GM12878 (cell line): Measurements from ENCODE around the gene TULP1. TPM values are rescaled to one million over a fixed set of nuclear protein-coding genes. Genes with fewer than 3 reads are reported as not detected.
A peak's percentile ranks its signal among the peaks of the same experiment; 100 is the strongest.

Experiments used
- ATAC-seq: fragments of 200-7000 bp; cut with Tn5 transposase; 3 replicates; pipeline ENCODE4 v1.9.1; 2020; ENCODE audit warnings: mild to moderate bottlenecking, moderate library complexity
- BruUV-seq: library from RNA; stranded (reverse); fragments of 400-500 nt; replicated peaks from 2 replicates; lab custom pipeline; 2021; lab: Mats Ljungman, UMichigan
- CTCF ChIA-PET: fragments of 300-600 bp; sonication (Branson Sonifier 250); formaldehyde crosslinking; extraction: SDS; loops from one replicate; lab custom pipeline; 2021; ENCODE audit warnings: inconsistent platforms; lab: Yijun Ruan, JAX
- POLR2A ChIA-PET: fragments of 350-600 bp; formaldehyde crosslinking; extraction: SDS; loops from one replicate; lab custom pipeline; 2021; ENCODE audit warnings: inconsistent platforms; lab: Charles Lee
- RAD21 ChIA-PET: fragments of 300-600 bp; sonication (Branson Sonifier 250); formaldehyde crosslinking; loops from one replicate; lab custom pipeline; 2023; ENCODE audit warnings: antibody characterized with exemption; ENCODE audit not compliant: unreplicated experiment; lab: Charles Lee
- SMC1A ChIA-PET: fragments of 300-600 bp; sonication (Branson Sonifier 250); formaldehyde crosslinking; loops from one replicate; lab custom pipeline; 2023; ENCODE audit not compliant: unreplicated experiment, uncharacterized antibody; lab: Charles Lee
- DNase-seq: peaks from one replicate; pipeline ENCODE4 v3.0.0-alpha.2; 2011; ENCODE audit warnings: low read depth, low spot score
- FAIRE-seq: peaks from 3 replicates; lab custom pipeline; 2011; peaks lifted over from hg19 to GRCh38; lab: Jason Lieb, UNC
- H2AFZ ChIP-seq: 2 replicates; pipeline ENCODE4 v1.6.0; 2011; ENCODE audit warnings: low read depth, low read length, control low read depth; ENCODE audit not compliant: control insufficient read depth
- H3K27ac ChIP-seq: 2 replicates; pipeline ENCODE4 v1.5.1; 2011; ENCODE audit warnings: control low read depth; ENCODE audit not compliant: control insufficient read depth, insufficient read depth
- H3K27me3 ChIP-seq, 2 experiments: replicated peaks in 1 of 2; 2 replicates each; pipeline versions ENCODE4 v1.6.0 to v1.6.1; 2011; ENCODE audit warnings: low read length in 1 of 2; ENCODE audit not compliant: control insufficient read depth in 2 of 2, insufficient read depth in 2 of 2
- H3K36me3 ChIP-seq, 2 experiments: 2 replicates each; pipeline ENCODE4 v1.5.1; 2011; ENCODE audit warnings: low read length in 1 of 2; ENCODE audit not compliant: control insufficient read depth in 2 of 2, insufficient read depth in 2 of 2
- H3K4me1 ChIP-seq: 2 replicates; pipeline ENCODE4 v1.6.1; 2011; ENCODE audit warnings: mild to moderate bottlenecking, low read length, moderate library complexity, mixed read lengths; ENCODE audit not compliant: control insufficient read depth, insufficient read depth
- H3K4me2 ChIP-seq: 2 replicates; pipeline ENCODE4 v1.6.0; 2011; ENCODE audit warnings: control low read depth; ENCODE audit not compliant: control insufficient read depth, insufficient read depth
- H3K4me3 ChIP-seq: fragments of 200-600 bp; sonication (generic); 2 replicates; pipeline ENCODE4 v1.5.1; 2016
- H3K79me2 ChIP-seq: 2 replicates; pipeline ENCODE4 v1.6.0; 2011; ENCODE audit warnings: low read length; ENCODE audit not compliant: control insufficient read depth, insufficient read depth
- H3K9ac ChIP-seq: 2 replicates; pipeline ENCODE4 v1.8.0; 2011; ENCODE audit warnings: low read length, control low read depth, mixed read lengths; ENCODE audit not compliant: control insufficient read depth, insufficient read depth
- H3K9me3 ChIP-seq: replicated peaks from 3 replicates; pipeline ENCODE4 v1.5.1; 2011; ENCODE audit warnings: mild to moderate bottlenecking, low read length; ENCODE audit not compliant: control insufficient read depth, insufficient read depth
- H4K20me1 ChIP-seq: 2 replicates; pipeline ENCODE4 v1.6.0; 2011; ENCODE audit not compliant: control insufficient read depth, insufficient read depth
- BCLAF1 ChIP-seq: fragments of 450-650 bp; IDR thresholded peaks from 2 replicates; pipeline ENCODE4 v1.6.1; 2017; ENCODE audit warnings: antibody characterized with exemption, mild to moderate bottlenecking, moderate library complexity
- WGBS: methylation state at CpG from one replicate; pipeline ENCODE4 v1.1.6; 2016; ENCODE audit warnings: low lambda C conversion rate; ENCODE audit not compliant: insufficient replicate concordance, insufficient coverage; ENCODE audit errors: missing lambda C conversion rate; 5-methylcytosine and 5-hydroxymethylcytosine counted together
- in situ Hi-C: fragments of 300-500 bp; cut with MboI; formaldehyde crosslinking; loops from 9 replicates; pipeline ENCODE4 v1.14.3; 2018; ENCODE audit warnings: mixed read lengths
- intact Hi-C: fragments of 100-400 bp; cut with micrococcal nuclease; formaldehyde crosslinking; loops from one replicate; pipeline ENCODE4 v1.14.2; 2022; ENCODE audit not compliant: unreplicated experiment
- polyA plus RNA-seq, 11 experiments: library from polyadenylated mRNA; depleted of rRNA in 4 of 11; unstranded in 6 of 11; stranded (reverse) in 5 of 11; fragments of >200 nt; fragmentation: Nextera tagmentation in 4 of 11; fragmentation: Illumina TruSeq in 1 of 11; extraction: Ambion mirVana in 4 of 11; extraction: Trizol in 1 of 11; gene quantifications; 1 replicate in 1 of 11; 2 replicates in 10 of 11; pipeline versions ENCODE4 v1.2.1 to v1.2.3, GENCODE V29; 2011 to 2016; ENCODE audit warnings: inconsistent platforms in 2 of 11, missing spikeins in 2 of 11, low read depth in 1 of 11
- total RNA-seq, 4 experiments: library from RNA; depleted of rRNA in 3 of 4; stranded (reverse); fragments of >200 nt in 3 of 4; fragmentation: Illumina TruSeq in 1 of 4; extraction: Trizol in 1 of 4; gene quantifications; 2 replicates each; pipeline versions ENCODE4 v1.2.1 to v1.2.3, GENCODE V29; 2013 to 2021
- TF ChIP-seq, protein P1 (sequence below): fragments of 450-650 bp; IDR thresholded peaks from 2 replicates; pipeline ENCODE4 v1.6.1; 2016; ENCODE audit warnings: mild to moderate bottlenecking

The TULP1 gene
- total and polyA plus RNA-seq, 10 of the 15 experiments (the other 5 are each of a cell fraction or from before 2014, with no cell fraction given) = not detected

GRCh38 chr6:35490821-35491557 is 21.7 kb downstream of the TULP1 start:
- BruUV-seq = no TSS peak
- no peak for FAIRE-seq
- intact Hi-C loops = no loop called here
- Histone ChIP-seq H3K4me3 (no peak overlapping the region), H3K4me1 (peaks cover 8% of the 10 kb centered on the region), H3K27me3 (peaks cover 0 to 2% of the 10 kb centered on the region in 2 experiments; a peak in 3 of 4 replicates), H3K79me2 (no peaks in the 10 kb centered on the region), H4K20me1 (no peaks in the 10 kb centered on the region), H3K9ac (no peak overlapping the region), H3K36me3 (no peaks in the 10 kb centered on the region), H3K9me3 (no peaks in the 10 kb centered on the region), H3K4me2 (no peak overlapping the region), H2AFZ (no peak overlapping the region), H3K27ac (no peak overlapping the region)
- 51% methylated on average over 6 of the region's 8 CpGs for WGBS
- in situ Hi-C loops = no loop called here
- ChIA-PET CTCF (no interaction called here), SMC1A (no interaction called here), RAD21 (no interaction called here), POLR2A (interaction anchor here (0.6 kb wide), 1 partner anchor 1175 kb away, joined by 3 read pairs; no protein-coding TSS in a partner anchor)
- TF ChIP-seq BCLAF1 = no peak
- TF ChIP-seq, protein P1, sequence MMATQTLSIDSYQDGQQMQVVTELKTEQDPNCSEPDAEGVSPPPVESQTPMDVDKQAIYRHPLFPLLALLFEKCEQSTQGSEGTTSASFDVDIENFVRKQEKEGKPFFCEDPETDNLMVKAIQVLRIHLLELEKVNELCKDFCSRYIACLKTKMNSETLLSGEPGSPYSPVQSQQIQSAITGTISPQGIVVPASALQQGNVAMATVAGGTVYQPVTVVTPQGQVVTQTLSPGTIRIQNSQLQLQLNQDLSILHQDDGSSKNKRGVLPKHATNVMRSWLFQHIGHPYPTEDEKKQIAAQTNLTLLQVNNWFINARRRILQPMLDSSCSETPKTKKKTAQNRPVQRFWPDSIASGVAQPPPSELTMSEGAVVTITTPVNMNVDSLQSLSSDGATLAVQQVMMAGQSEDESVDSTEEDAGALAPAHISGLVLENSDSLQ = peak; percentile 72
- no peak for ATAC-seq
- DNase-seq = no peak
